ENCODE data around the gene BPIFB2.
"Not testable (repeated sequence)": the region's sequence is repeated elsewhere in the genome, so short reads cannot be mapped to it uniquely, and the experiment has no call there.

- TF ChIP-seq CTCF (IDR thresholded peaks at IDR 0.05; ENCODE audit: insufficient read depth, low read depth, low read length); EZH2 (IDR thresholded peaks at IDR 0.05; ENCODE audit: insufficient read depth, low read length): not testable (repeated sequence)
These were observed 32.4 kb upstream of the BPIFB2 start for GRCh38 chr20:32975121-32975520.

All from astrocyte (in vitro differentiated cells and primary cell).